Measurements from ENCODE around the gene LEFTY2.

The LEFTY2 gene

GRCh38 chr1:225923381-225923691, 17.7 kb downstream of the LEFTY2 start:
- no peaks in the 10 kb centered on the region for H3K27me3 ChIP-seq (replicated peaks; ENCODE audit: insufficient read depth, low read length)
- peak overlapping the region; percentile 90 for H3K4me2 ChIP-seq (ENCODE audit: low read depth, low read length)
- H3K4me3 ChIP-seq (ENCODE audit: low read length), result peak overlapping the region; percentile 98
- DNase-seq, result no peak
- H4K20me1 ChIP-seq (ENCODE audit: insufficient read depth, low read length), result no peaks in the 10 kb centered on the region
- TF ChIP-seq EZH2 (optimal IDR thresholded peaks at IDR 0.05; ENCODE audit: low read depth, low read length) (no peak), EZH2phosphoT487 (IDR thresholded peaks at IDR 0.05; ENCODE audit: low read length) (no peak)
- TF ChIP-seq, protein P1, sequence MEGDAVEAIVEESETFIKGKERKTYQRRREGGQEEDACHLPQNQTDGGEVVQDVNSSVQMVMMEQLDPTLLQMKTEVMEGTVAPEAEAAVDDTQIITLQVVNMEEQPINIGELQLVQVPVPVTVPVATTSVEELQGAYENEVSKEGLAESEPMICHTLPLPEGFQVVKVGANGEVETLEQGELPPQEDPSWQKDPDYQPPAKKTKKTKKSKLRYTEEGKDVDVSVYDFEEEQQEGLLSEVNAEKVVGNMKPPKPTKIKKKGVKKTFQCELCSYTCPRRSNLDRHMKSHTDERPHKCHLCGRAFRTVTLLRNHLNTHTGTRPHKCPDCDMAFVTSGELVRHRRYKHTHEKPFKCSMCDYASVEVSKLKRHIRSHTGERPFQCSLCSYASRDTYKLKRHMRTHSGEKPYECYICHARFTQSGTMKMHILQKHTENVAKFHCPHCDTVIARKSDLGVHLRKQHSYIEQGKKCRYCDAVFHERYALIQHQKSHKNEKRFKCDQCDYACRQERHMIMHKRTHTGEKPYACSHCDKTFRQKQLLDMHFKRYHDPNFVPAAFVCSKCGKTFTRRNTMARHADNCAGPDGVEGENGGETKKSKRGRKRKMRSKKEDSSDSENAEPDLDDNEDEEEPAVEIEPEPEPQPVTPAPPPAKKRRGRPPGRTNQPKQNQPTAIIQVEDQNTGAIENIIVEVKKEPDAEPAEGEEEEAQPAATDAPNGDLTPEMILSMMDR (IDR thresholded peaks at IDR 0.05; ENCODE audit: low read length), result no peak
- H2AFZ ChIP-seq (ENCODE audit: low read length), result peak overlapping the region; percentile 93
- no peaks in the 10 kb centered on the region for H3K9me2 ChIP-seq (replicated peaks; ENCODE audit: insufficient read depth, low read length)
- H3K36me3 ChIP-seq (replicated peaks; ENCODE audit: insufficient read depth, low read length), result peaks cover 3% of the 10 kb centered on the region; the same call in 1 of the 2 replicates
- peaks cover 13% of the 10 kb centered on the region; the same call in 1 of the 2 replicates for H3F3A ChIP-seq (ENCODE audit: insufficient read depth, low read length)
- peak overlapping the region; percentile 97 for H3K9ac ChIP-seq (ENCODE audit: low read length)
- peaks cover 38% of the 10 kb centered on the region for H3K79me2 ChIP-seq (ENCODE audit: low read length)
- H3K4me1 ChIP-seq (ENCODE audit: low read length), result peaks cover 15% of the 10 kb centered on the region
- H3K27ac ChIP-seq (ENCODE audit: low read length), result peak overlapping the region; percentile 83
- no peaks in the 10 kb centered on the region for H3K9me3 ChIP-seq (replicated peaks; ENCODE audit: insufficient read depth, low read length)

- H4K20me1 ChIP-seq (ENCODE audit: insufficient read depth, low read length), result no peaks in the 10 kb centered on the region
- no peak overlapping the region for H2AFZ ChIP-seq (ENCODE audit: low read length)
- H3F3A ChIP-seq (ENCODE audit: insufficient read depth, low read length), result peaks cover 13% of the 10 kb centered on the region; the same call in 1 of the 2 replicates
- no peak overlapping the region for H3K4me3 ChIP-seq (ENCODE audit: low read length)
- peaks cover 3% of the 10 kb centered on the region; the same call in 1 of the 2 replicates for H3K36me3 ChIP-seq (replicated peaks; ENCODE audit: insufficient read depth, low read length)
- H3K9me2 ChIP-seq (replicated peaks; ENCODE audit: insufficient read depth, low read length), result no peaks in the 10 kb centered on the region
- H3K27me3 ChIP-seq (replicated peaks; ENCODE audit: insufficient read depth, low read length), result no peaks in the 10 kb centered on the region
- H3K9me3 ChIP-seq (replicated peaks; ENCODE audit: insufficient read depth, low read length), result no peaks in the 10 kb centered on the region
- H3K79me2 ChIP-seq (ENCODE audit: low read length), result peaks cover 38% of the 10 kb centered on the region
- TF ChIP-seq EZH2 (optimal IDR thresholded peaks at IDR 0.05; ENCODE audit: low read depth, low read length), result no peak
- TF ChIP-seq, protein P1 (IDR thresholded peaks at IDR 0.05; ENCODE audit: low read length), result no peak
- H3K4me1 ChIP-seq (ENCODE audit: low read length), result peaks cover 15% of the 10 kb centered on the region
- peak overlapping the region; percentile 90; the same call in 1 of the 2 replicates for H3K4me2 ChIP-seq (ENCODE audit: low read depth, low read length)
- DNase-seq, result no peak
- H3K27ac ChIP-seq (ENCODE audit: low read length), result no peak overlapping the region
- no peak overlapping the region for H3K9ac ChIP-seq (ENCODE audit: low read length)
Measured at GRCh38 chr1:225921734-225922709, 19.0 kb downstream of the LEFTY2 start.

DNA sequence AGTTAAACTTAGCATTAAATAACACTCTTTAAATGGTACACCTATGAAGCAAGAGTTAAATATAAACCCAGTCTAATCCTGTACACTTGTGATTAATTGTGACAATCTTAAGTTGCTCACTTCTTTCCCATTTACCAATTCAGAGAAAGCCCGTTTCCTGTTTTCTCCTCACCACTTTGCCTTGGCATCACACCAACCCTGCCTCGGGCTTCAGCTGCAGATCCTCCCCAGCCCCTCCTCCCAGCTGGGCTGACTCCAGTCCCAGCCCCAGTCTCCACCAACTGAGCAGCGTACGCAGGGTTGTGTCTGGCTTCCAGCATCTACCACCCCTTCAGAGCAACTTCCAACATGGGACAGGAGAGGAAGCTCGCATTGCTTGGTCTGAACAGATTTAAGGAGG, 21.1 kb downstream of the LEFTY2 start:
- Histone ChIP-seq H3K9ac (ENCODE audit: low read length) (no peak overlapping the region), H3K27me3 (replicated peaks; ENCODE audit: insufficient read depth, low read length) (no peaks in the 10 kb centered on the region), H3K4me3 (ENCODE audit: low read length) (no peak overlapping the region), H3K4me2 (ENCODE audit: low read depth, low read length) (no peak overlapping the region), H4K20me1 (ENCODE audit: insufficient read depth, low read length) (no peaks in the 10 kb centered on the region), H3K4me1 (ENCODE audit: low read length) (peaks cover 15% of the 10 kb centered on the region), H2AFZ (ENCODE audit: low read length) (no peak overlapping the region), H3K36me3 (replicated peaks; ENCODE audit: insufficient read depth, low read length) (peaks cover 3% of the 10 kb centered on the region; the same call in 1 of the 2 replicates), H3K9me2 (replicated peaks; ENCODE audit: insufficient read depth, low read length) (no peaks in the 10 kb centered on the region), H3F3A (ENCODE audit: insufficient read depth, low read length) (peaks cover 11% of the 10 kb centered on the region; the same call in 1 of the 2 replicates), H3K9me3 (replicated peaks; ENCODE audit: insufficient read depth, low read length) (no peaks in the 10 kb centered on the region), H3K79me2 (ENCODE audit: low read length) (peaks cover 38% of the 10 kb centered on the region), H3K27ac (ENCODE audit: low read length) (no peak overlapping the region)
- TF ChIP-seq, protein P1 (IDR thresholded peaks at IDR 0.05; ENCODE audit: low read length), result no peak
- no peak for TF ChIP-seq EZH2phosphoT487 (IDR thresholded peaks at IDR 0.05; ENCODE audit: low read length)
- TF ChIP-seq EZH2 (optimal IDR thresholded peaks at IDR 0.05; ENCODE audit: low read depth, low read length), result no peak
- no peak for DNase-seq

Data from MM.1S (cell line).